ENCODE results near the gene HLF.

The HLF gene

DNA sequence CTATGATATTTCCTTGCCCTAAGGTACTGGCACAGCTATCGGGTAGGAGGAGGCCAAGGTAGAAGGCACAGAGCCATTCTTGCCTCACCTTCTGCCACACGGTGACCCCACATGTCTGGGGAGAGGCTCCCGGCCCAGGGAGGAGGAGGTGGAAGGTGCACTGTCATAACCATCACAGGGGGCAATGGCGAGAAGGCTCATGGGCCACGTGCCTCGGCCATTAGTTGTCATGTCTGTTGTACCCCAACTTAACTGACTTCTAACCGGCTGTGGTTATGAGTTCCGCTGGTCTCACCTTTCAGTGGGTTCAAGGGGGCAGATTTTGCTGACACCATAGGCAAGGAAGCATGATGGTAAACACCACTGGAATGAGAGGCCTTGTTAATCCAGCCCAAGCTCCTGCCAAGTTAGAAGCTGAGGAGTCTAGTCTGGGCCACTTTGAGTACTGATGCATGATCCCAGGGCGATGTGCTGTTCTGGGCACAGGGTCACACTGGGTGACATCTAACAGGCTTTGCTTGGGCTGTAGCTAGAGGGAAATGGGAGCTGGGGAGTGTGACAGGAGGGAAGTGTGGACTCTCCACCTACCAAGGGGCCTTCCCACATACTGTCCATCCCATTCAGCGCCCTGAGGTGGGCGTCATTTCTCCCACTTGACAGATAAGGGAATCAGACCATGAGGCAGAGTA, 39.6 kb downstream of the HLF start:
- no peak for DNase-seq (ENCODE audit: insufficient read length, low spot score)
- FAIRE-seq = no peak

DNA sequence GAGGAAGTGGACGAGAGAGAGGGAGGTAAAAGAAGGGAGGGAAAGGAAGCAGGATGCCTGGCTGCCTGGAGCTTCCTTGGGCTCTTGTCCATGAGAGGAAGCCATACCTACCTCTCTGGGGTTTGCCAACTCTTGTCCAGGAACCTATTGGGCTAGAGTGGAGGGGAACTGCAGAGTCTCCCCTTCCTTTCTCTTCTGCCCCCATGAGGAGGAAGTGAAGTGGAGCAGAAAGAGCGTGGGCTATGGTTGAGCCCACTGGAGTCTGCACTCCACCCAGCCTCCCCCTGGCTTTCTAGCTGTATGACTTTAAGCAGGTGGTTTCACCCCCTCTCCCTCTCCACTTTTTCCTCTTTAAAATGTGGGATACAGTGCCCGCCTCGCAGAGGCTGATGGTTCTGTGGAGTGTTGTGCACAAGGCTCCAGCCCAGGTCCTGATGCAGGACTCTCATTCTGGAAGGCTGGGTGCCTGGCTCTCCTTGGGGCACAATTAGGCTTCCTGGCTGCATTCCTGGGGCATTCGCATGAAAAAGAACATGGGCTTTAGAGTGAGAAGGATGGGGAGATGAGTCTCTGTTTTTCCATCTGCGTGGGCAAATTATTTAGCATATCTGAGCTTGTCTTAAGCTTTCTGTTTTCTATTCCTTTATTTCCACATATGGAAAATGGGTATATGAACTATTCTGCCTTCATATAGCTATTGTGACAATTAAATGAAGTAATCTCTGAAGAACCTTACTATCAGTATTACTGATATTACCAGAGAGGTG, 40.7 kb downstream of the HLF start:
- FAIRE-seq = no peak
- no peak for DNase-seq (ENCODE audit: insufficient read length, low spot score)

DNA sequence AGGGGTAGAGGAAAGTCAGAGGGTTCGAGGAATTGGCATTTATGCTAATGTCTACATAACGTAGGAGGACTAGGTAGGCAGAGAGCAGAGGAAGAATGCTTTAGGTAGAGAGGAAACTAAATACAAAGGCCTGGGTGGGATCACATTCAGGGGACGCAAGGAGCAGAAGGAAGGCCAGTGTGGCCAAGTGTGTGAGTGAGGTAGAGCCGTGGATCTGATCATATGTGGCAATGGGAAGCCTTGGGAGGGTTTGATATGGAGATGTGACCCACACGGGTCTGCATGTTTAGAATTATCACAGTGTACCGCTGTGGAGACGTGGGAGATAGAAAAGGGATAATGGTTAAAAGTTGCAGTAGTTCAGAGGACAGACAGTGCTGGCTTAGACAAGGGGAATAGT, 43.1 kb downstream of the HLF start:
- no peak for FAIRE-seq
- no peak for DNase-seq (ENCODE audit: insufficient read length, low spot score)

DNA sequence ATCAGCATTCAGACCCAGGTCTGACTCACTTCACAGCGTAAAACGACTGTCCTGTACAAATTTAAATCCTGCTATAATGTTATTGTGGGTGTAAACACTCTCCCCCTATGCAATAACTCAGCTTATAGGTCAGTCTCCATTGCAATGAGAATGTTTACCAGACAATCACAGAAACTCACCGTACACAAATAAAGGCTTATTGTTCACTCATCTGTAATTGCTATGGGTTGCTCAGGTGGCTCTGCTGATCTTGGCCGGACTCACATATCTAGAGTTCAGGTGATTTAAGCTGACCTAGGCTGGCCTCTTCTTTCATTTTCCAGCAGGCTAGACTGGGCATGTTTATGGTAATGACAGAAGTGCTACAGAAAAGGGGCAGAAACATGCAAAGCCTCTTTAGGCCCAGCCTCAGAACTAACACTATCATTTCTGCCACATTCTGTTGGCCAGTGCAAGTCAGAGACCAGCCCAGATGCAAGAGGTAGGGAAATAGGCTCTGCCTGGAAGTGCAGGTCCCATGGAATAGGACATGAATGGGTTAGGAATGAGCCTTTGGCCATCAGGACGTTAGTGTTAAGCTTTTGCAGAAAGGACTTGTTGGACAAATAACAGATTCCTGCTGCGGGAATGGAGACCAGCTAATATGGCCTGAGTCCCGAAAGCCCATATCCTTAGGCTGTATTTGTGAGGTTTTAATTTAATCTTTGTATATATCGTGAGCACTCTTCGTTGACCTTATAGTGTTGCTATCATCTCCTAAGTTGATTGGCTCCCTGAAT, 44.0 kb downstream of the HLF start:
- no peak for FAIRE-seq
- no peak for DNase-seq (ENCODE audit: insufficient read length, low spot score)

DNA sequence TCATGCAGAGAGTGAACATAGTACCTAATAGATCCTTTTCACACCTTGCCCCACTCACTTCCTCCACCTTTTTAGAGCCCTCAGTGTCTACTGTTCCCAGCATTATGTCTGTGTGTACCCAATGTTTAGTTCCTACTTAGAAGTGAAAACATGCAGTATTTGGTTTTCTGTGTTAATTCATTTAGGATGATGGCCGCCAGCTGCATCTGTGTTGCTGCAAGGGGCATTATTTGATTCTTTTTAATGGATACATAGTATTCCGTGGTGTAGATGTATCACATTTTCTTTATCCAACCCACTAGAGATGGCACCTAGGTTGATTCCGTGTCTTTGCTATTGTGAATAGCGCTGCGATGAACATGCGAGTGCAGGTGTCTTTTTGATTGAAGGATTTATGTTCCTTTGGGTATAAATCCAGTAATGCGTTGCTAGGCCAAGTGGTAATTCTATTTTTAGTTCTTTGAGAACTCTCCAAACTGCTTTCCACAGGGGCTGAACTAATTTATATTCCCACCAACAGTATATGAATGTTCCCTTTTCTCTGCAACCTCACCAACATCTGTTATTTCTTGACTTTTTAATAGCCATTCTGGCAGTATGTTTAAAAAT, 47.1 kb downstream of the HLF start:
- DNase-seq (ENCODE audit: insufficient read length, low spot score) = no peak
- no peak for FAIRE-seq

DNA sequence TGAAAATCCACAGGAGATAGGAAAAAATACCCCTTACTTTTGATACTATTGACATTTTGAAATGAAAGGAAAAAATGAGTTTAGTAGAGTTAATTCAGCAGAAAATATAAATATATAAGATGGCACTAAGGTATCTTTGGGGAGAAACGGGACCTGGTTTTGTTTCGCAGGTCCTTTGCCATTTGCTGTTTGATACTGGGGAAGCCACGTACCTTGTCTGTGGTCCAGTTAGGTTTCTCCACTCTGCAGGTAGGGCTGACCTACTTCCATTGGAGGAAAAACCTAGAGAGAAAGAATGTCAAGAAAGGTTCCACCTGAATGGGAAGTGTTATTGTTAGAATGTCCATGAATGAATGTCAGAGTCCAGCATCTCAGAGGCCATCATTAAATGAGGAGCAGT, 48.1 kb downstream of the HLF start:
- DNase-seq (ENCODE audit: insufficient read length, low spot score) = no peak
- no peak for FAIRE-seq

DNA sequence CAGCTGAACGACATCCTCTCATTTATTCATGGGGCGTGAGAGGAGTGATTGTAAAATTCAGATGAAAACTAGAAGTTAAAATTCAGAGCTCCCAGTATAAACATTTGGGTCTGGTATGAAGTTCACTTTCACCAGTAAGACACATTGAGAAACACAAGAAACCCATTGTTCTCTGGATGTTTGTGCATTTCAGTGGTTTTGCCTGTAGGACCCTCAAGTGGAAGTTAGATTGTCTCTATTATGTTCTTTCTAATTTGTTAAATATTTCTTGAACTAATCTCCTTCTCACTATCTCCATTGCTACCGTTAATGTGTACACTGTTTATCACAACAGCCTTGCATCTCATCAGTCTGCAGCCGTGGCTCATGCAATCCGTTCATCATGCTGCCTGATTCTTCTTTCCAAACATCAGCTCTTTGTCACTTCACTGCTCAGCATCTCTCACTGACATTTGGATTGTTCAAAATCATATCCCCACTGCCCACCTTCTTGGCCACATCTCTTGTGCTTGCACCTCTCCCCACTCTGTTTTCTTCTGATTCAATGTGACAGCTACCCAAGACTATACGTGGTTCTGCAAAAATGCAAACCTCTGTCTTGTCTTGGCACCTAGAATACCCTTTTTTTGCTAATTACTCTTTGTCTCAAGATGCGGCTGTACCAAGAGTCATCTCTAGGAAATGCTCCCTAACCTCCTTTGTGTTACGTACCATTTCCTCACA, 49.5 kb downstream of the HLF start:
- DNase-seq (ENCODE audit: insufficient read length, low spot score) (no peak), FAIRE-seq (no peak)

DNA sequence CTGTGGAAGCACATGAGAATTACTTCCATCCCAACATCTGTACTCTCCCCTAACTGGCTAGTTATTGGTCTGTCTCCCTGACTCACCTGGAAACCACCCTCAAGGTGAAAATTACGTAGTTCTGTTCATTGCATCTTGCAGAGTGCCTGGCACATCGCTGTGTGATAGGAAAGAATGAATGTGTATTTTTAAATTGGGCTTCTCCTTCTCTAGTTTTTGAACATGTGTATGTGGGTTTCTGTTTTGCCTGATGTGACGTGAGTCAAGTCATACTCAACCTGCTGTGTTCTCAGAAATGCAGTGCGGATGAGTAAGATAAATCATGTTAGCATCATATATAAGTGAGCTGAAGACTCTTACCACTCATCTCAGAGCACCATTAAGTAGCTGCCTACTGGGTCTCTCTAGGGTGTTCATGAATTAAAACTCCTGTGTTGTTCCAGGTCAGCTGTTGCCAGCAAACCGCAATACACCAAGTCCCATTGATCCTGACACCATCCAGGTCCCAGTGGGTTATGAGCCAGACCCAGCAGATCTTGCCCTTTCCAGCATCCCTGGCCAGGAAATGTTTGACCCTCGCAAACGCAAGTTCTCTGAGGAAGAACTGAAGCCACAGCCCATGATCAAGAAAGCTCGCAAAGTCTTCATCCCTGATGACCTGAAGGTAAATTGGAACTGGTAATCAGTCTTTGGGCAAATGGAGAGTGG, 50.2 kb downstream of the HLF start:
- DNase-seq (ENCODE audit: insufficient read length, low spot score) (no peak), FAIRE-seq (no peak)

DNA sequence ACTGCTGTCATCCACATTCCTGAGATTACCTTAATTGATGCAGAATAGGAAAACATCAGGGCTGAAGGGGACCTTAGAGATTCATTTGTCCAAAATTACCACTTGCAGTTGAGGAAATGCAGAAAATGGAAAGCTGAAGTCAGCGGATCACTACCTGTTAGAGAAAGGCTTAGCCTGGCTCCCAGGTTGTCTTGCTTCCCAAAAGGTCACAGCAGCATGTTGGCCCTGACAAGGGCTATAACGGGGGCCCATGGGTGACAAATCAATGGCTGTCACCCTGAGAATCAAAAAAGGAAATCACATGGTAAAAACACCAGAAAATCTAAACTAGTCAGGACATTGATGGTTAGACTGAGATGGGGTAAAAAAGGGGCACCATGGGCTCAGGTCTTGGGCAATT, 51.7 kb downstream of the HLF start:
- FAIRE-seq = no peak
- DNase-seq (ENCODE audit: insufficient read length, low spot score) = no peak

DNA sequence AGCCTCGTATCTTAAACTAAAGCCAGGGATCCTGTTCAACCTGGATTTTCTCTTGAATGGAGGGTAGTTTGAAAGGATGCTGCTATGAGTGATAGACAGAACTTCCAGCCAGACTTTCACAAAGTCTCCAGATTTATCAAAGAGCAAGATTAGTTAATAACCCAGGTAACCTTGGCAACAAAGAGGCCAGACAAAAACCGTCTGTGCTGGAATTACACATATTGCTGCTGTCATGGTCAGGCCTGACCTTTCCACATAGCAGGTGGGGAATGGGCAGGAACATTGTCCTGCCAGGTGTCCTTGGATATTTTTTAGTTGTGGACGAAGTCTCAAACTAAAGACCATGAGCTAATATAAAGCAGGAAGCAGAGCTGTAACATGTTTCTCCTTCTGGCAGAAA, 52.5 kb downstream of the HLF start:
- no peak for DNase-seq (ENCODE audit: insufficient read length, low spot score)
- no peak for FAIRE-seq

DNA sequence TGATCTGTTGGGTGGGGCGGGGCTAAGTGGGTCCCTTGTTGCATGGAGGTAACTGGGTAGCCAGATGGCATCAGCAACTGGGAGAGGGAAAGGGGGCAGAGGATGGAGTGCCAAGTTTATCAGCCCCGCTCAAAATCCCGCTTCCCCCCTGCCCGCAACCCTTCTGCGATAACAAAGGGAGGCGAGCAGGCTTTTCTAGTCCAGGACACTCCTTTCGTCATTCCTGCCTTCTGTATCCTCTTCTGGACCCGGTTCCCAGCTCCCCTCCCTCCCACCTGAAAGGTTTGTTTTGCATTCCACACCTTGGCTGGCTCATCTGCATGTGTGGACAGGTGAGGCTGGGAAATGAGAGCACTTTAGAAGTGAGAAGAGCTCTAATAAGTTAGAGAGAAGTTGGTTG, 53.3 kb downstream of the HLF start:
- no peak for DNase-seq (ENCODE audit: insufficient read length, low spot score)
- FAIRE-seq = no peak

DNA sequence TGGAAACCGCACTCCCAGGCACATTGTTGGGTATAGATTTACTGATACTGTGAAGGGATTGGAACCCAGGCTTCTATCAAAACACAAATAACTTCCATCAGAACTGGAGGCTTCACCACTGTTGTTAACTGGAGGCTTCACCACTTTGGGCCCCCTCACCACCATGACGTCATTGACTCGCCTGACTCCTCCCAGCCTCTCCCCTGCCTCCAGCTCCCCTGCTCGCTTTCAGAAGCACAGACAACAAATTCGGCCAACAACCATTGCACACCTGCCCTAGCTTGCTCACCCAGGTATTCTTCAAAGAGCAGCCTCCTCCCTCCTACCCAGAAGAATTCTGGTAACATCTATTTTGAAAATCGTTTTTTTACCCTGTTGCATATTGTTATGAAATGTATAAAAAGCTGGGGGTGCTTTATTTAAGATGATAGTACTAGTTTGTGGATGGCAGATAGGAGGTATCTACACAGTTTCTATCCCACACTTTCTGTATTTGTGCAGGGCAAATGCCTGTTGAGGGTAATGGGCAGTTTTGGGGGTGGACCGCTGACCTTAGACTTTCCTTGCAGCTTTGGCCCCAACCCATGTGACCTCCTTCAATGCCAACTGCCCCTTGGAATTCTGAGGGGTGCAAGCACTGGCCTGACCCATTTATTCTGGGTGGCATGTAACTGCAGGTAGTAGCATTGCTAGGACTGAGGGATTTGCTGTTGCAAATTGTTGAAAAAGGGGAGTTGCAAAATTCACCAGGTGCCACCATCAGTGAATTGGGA, 54.1 kb downstream of the HLF start:
- DNase-seq (ENCODE audit: insufficient read length, low spot score) (no peak), FAIRE-seq (no peak)

DNA sequence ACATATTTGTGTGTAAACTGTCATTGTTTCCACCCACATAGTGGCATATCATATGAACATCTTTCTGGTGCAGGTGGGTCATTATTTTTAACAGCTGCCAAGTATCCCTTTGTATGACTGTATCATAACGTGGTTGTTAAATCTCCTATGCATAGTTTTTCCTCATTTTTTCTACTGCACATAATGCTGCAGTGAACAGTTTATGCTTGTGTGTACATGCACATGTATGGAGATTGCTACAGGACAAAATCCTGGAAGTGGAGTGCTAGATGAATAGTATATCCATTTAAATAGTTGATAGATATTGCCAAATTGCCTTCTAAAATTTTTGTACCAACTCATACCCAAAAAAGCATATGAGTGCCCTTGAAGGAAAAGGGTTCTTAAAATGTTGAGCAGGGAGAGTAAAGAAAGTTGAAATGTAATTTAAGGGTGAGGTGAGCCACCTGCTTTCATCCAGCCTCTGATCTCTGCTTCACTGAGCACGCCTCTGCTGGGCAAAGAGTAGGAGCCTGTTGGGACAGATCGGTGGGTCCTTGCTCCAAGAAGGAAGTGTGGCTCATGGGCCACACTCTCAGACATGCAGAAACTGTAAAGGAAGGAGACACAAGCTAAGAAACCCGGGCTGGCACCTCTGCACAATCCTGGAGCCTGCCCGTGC, 55.3 kb downstream of the HLF start:
- FAIRE-seq (no peak), DNase-seq (ENCODE audit: insufficient read length, low spot score) (no peak)

DNA sequence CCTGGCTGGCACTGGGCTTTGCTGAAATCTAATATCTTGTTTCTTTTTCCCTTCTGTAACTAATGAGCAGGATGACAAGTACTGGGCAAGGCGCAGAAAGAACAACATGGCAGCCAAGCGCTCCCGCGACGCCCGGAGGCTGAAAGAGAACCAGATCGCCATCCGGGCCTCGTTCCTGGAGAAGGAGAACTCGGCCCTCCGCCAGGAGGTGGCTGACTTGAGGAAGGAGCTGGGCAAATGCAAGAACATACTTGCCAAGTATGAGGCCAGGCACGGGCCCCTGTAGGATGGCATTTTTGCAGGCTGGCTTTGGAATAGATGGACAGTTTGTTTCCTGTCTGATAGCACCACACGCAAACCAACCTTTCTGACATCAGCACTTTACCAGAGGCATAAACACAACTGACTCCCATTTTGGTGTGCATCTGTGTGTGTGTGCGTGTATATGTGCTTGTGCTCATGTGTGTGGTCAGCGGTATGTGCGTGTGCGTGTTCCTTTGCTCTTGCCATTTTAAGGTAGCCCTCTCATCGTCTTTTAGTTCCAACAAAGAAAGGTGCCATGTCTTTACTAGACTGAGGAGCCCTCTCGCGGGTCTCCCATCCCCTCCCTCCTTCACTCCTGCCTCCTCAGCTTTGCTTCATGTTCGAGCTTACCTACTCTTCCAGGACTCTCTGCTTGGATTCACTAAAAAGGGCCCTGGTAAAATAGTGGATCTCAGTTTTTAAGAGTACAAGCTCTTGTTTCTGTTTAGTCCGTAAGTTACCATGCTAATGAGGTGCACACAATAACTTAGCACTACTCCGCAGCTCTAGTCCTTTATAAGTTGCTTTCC, 56.0 kb downstream of the HLF start:
- FAIRE-seq (no peak), DNase-seq (ENCODE audit: insufficient read length, low spot score) (no peak)

DNA sequence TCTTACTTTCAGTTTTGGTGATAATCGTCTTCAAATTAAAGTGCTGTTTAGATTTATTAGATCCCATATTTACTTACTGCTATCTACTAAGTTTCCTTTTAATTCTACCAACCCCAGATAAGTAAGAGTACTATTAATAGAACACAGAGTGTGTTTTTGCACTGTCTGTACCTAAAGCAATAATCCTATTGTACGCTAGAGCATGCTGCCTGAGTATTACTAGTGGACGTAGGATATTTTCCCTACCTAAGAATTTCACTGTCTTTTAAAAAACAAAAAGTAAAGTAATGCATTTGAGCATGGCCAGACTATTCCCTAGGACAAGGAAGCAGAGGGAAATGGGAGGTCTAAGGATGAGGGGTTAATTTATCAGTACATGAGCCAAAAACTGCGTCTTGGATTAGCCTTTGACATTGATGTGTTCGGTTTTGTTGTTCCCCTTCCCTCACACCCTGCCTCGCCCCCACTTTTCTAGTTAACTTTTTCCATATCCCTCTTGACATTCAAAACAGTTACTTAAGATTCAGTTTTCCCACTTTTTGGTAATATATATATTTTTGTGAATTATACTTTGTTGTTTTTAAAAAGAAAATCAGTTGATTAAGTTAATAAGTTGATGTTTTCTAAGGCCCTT, 56.8 kb downstream of the HLF start:
- DNase-seq (ENCODE audit: insufficient read length, low spot score) (no peak), FAIRE-seq (no peak)

DNA sequence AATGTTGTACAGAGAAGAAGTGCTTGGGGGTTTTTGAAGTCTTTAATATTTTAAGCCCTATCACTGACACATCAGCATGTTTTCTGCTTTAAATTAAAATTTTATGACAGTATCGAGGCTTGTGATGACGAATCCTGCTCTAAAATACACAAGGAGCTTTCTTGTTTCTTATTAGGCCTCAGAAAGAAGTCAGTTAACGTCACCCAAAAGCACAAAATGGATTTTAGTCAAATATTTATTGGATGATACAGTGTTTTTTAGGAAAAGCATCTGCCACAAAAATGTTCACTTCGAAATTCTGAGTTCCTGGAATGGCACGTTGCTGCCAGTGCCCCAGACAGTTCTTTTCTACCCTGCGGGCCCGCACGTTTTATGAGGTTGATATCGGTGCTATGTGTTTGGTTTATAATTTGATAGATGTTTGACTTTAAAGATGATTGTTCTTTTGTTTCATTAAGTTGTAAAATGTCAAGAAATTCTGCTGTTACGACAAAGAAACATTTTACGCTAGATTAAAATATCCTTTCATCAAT, 57.8 kb downstream of the HLF start:
- FAIRE-seq = no peak
- DNase-seq (ENCODE audit: insufficient read length, low spot score) = no peak
